GM12892 (cell line): ENCODE measurements around the gene KRTAP16-1.

Experiments
- POLR2AphosphoS5 ChIP-seq: IDR thresholded peaks from 2 replicates; pipeline ENCODE4 v1.6.1; 2011; ENCODE audit warnings: low read depth, low read length, control low read depth
- TAF1 ChIP-seq: IDR thresholded peaks from 2 replicates; pipeline ENCODE4 v1.6.1; 2011; ENCODE audit warnings: low read depth, mild to moderate bottlenecking, control low read depth, low read length, borderline replicate concordance

DNA sequence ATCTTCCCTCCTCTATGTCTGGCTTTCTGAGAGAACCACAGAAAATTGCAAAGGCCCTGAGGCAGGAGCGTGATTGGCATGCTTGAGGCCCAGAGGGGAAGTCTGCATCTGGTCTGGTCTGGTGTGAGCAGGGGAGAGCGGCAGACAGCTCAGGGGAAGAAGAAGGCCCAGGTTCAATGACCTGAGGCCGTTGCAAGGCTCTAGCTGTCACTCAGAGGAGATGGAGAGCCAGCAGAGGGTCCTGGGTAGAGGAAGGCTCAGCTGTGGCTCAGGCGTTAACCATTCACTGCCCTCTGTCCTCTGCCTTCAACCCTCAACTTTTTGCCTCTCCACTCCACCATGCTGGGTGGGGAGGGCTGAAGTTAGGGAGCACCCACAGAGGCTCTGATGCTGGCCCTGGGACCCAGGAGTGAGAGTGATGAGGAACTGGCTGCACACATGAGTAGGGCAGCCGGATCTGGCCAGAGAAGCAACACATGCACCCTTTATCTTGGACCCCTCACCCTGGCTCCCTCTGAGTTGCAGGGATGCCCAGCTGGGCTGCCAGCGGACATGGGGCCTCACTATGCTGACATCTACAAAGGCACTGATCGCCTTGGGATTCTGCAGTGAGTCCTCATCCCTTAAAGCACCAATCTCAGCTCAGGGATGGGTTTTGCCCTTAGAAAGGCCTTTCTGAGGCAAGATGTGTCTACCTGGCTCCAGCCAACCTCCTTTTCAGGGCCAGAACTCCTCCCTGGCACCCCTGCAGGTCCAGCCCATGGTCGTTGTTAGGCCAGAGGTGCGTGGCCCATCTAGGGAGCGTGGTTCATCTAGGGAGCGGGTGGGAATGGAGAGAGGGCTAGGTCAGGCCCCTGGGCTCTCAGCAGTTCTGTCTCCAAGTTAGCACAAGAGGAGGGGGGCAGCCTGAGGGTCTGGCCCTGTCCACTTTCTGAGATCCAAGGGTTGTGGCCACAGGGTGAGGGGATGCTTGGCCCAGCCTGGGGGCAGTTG is 14.1 kb upstream of the KRTAP16-1 start:
- TF ChIP-seq POLR2AphosphoS5 (no peak), TAF1 (no peak)
